AG04449 (cell line): ENCODE data around the gene NCOA7.

ENCODE experiments used
- CTCF ChIA-PET: fragments of 350-600 bp; formaldehyde crosslinking; extraction: SDS; loops from one replicate; lab custom pipeline; 2021; ENCODE audit warnings: antibody characterized with exemption; lab: Yijun Ruan, JAX
- POLR2A ChIA-PET: fragments of 400-600, 350-600 bp; formaldehyde crosslinking; extraction: SDS; loops from one replicate; lab custom pipeline; 2020; ENCODE audit warnings: antibody characterized with exemption, inconsistent platforms; lab: Yijun Ruan, JAX
- DNase-seq: peaks from one replicate; pipeline ENCODE4 v3.0.0-alpha.2; 2010; ENCODE audit warnings: low read depth, low spot score
- H3K4me3 ChIP-seq: 2 replicates; pipeline ENCODE4 v1.5.1; 2011; ENCODE audit warnings: low read depth, mild to moderate bottlenecking, control low read depth, low read length
- CTCF ChIP-seq: IDR thresholded peaks from one replicate; pipeline ENCODE4 v1.5.1; 2011; ENCODE audit warnings: mild to moderate bottlenecking, moderate library complexity, low read length, control low read depth, inconsistent platforms; ENCODE audit not compliant: insufficient read depth; ENCODE audit errors: missing control alignments

The NCOA7 gene

GRCh38 chr6:125806813-125807212, 16.1 kb downstream of the NCOA7 start:
- no peak for TF ChIP-seq CTCF
- no peak for DNase-seq
- no peak overlapping the region for H3K4me3 ChIP-seq
- ChIA-PET POLR2A (no interaction called here), CTCF (interaction anchor here (1.7 to 2.5 kb wide), 2 partner anchors 16 to 167 kb away, joined by 5 to 11 read pairs; partner anchors contain the start of gene NCOA7)

DNA sequence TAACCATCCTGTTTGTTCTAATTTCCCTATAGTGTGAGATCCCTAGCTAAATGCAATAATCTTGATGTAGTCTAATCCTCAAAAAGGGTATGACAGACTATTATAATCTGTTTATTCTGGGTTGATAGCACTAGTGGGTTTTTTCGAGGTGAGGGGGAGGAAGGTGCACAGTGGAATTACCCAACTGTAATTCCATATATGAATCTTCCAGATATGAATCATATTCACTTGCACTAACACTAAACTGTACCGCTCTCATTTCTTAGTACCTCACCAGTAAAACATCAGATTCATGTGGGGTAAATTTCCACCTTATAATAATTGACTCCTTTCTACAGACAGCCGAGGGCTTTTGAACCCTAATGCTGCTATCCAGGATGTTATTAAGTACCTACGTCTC, 16.5 kb downstream of the NCOA7 start:
- no peak for DNase-seq
- ChIA-PET POLR2A (no interaction called here), CTCF (interaction anchor here (0.8 to 2.5 kb wide), 3 partner anchors 16 to 167 kb away, joined by 3 to 11 read pairs (median 5); partner anchors contain the start of genes HINT3 and NCOA7)
- no peak overlapping the region for H3K4me3 ChIP-seq
- no peak for TF ChIP-seq CTCF

DNA sequence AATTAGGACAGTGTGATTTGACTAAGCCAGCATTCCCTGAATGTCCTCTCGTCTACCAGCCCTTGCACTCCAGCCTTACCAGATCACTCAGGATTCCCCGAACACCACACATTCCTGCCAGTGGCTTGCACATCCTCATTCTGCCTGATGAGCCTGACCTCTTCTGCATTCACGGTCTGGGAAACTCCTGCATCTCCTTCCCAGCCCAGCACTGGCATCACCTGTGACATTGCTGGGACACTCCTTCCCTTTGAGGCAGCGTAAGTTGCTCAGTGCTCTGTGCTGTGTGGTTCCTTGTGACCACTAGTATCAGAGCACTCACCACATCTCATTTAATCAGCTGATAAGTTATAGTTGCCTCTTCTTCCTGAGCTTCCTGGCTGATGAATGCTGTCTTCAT, 17.3 kb downstream of the NCOA7 start:
- POLR2A ChIA-PET, result interaction anchor here (1.0 kb wide), 1 partner anchor 9 kb away, joined by 3 read pairs; no protein-coding TSS in a partner anchor

DNA sequence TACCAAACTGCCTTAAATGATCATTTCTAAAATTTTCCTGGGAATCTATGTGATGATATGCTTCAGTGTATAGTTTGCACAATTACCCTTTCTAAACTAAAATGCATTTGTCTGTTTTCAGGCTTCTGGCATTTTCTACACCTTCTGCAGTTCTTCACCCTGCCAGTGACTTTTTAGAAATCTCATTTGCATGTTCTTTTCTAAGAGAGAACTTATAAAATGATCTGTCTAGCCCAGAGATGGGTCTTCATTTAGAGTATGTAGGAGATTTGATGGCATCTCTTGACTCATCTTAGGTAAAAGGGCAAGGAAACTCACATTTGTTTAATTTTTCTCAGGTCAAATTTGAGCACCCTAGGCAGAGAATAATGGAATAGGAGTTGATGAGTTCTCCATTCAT, 17.8 kb downstream of the NCOA7 start:
- CTCF ChIA-PET, result interaction anchor here (1.0 to 2.5 kb wide), 3 partner anchors 16 to 50 kb away, joined by 3 to 11 read pairs (median 5); partner anchors contain the start of gene NCOA7
- H3K4me3 ChIP-seq, result no peak overlapping the region
- no peak for TF ChIP-seq CTCF
- DNase-seq, result no peak
- POLR2A ChIA-PET, result interaction anchor here (1.0 kb wide), 1 partner anchor 10 kb away, joined by 3 read pairs; no protein-coding TSS in a partner anchor

More for the DNA sequence above, 17.3 kb downstream of the NCOA7 start:
- DNase-seq, result no peak
- no peak for TF ChIP-seq CTCF
- CTCF ChIA-PET, result interaction anchor here (0.8 to 2.5 kb wide), 4 partner anchors 16 to 148 kb away, joined by 3 to 11 read pairs (median 4); partner anchors contain the start of genes HINT3 and NCOA7
- H3K4me3 ChIP-seq, result no peak overlapping the region

DNA sequence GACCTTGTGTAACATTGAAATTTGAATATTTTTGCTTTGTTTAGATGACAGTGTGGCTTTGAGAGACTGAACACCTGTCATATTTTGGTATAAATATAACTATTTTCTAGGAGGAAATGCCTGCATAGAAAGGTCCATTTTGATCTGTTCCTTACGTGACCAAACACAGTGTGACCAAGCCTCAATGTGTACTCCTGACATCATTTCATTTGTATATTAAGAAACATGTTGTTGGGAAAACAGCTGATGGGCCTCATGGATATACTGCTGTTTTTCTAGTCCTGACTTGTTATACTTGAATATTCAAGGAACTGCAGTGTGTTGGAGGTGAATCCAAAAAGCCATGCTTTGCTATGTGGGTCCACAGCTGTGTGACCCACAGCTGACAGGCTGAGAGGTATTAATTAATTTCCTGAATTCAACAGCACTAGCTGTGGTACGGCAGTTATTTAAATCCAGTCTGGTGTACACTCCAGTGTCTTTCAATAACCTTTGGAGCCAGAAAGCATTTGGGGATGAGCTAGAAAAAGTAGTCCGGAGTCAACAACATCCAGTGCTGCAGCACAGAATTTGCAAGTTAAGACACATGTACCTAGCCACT, 18.9 kb downstream of the NCOA7 start:
- no peak for TF ChIP-seq CTCF
- no peak overlapping the region for H3K4me3 ChIP-seq
- POLR2A ChIA-PET, result no interaction called here
- no peak for DNase-seq
- CTCF ChIA-PET, result interaction anchor here (1.1 to 1.5 kb wide), 2 partner anchors 11 to 148 kb away, joined by 3 to 5 read pairs; no protein-coding TSS in a partner anchor

GRCh38 chr6:125810445-125810844, 19.7 kb downstream of the NCOA7 start:
- ChIA-PET POLR2A (no interaction called here), CTCF (interaction anchor here (1.1 to 1.5 kb wide), 2 partner anchors 12 to 147 kb away, joined by 3 to 5 read pairs; no protein-coding TSS in a partner anchor)
- TF ChIP-seq CTCF, result no peak
- H3K4me3 ChIP-seq, result no peak overlapping the region
- DNase-seq, result no peak
